G401.6 (cell line): ENCODE measurements around the gene SAXO2.
A peak's percentile ranks its signal among the peaks of the same experiment; 100 is the strongest.
"Not testable (repeated sequence)": the region's sequence is repeated elsewhere in the genome, so short reads cannot be mapped to it uniquely, and the experiment has no call there.

Experiments
- FAIRE-seq: peaks from 2 replicates; lab custom pipeline; 2012; peaks lifted over from hg19 to GRCh38; lab: Jason Lieb, UNC

The SAXO2 gene, protein sequence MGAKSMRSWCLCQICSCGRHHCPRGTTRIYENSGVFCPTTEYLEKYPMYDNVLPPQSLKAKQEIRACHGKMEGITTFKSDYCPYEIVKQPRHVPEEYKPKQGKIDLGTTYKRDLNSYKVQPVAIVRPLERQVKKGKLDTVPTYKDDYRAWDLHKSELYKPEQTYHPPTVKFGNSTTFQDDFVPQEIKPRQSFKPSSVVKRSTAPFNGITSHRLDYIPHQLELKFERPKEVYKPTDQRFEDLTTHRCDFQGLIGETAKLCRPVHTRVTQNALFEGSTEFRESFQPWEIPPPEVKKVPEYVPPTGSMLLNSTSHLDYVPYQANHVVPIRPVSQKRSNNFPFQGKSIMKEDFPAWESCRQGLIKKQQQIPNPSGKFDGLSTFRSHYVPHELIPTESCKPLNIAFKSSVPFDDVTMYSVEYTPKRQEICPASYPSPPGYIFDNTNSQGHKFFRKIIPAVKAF

DNA sequence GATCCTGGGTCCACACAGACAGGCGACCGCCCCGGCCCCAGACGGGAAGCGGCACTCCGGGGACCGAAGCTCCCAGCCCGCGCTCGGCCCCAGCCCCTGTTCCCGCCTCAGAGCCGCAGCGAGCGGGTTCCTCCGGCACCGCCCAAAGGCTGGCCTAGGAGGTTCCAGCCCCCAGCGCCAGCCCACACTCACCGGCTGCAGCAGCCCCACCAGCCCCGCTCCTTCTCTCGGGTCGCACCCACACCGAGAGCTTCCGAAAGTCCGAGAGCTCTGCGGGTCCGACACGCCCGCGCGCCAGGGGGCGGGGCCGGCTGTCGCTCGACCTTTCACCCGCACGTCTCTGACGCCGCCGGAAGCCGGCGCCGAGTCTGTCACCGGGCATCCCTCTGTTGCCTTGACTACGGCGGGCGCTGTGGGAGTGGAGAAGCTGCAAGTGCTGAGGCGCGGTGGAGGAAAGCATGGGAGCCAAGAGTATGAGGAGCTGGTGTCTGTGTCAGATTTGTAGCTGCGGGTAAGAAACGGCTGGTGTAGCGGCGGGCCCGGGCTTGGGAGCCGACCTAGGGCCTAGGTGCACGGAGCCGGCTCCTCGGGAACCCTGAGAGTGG, at the start of gene SAXO2, which contains the start of gene EFL1:
SAXO2 (plus strand) TSS at position 397 of the 605 bp plus-strand sequence; CDS start at position 459, 62 bp downstream.
EFL1 (minus strand) TSS at position 313 of the 605 bp plus-strand sequence. CDS start 956 bp downstream, outside the sequence.
- peak; percentile 76 for FAIRE-seq

- FAIRE-seq = peak; percentile 13
Observed at GRCh38 chr15:82216092-82216491, 46.5 kb upstream of the SAXO2 start.

DNA sequence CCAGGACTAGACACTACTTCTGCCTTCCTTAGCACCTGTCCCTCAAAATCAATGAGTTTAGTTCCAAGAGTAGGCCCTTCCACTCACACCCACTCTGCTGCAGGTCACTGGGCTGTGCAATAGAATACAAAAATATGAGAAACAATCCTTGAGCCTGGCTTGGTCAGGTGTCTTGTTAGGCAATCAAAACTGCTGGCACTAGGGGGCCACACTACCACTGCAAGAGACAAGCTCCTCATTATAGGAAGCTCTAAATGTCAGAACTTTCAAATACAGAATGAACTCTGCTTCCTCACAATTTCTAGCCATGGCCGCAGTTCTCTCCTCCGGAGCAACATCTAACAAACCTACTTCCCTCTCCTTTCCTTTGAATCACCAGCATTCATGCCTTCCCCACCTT, 41.1 kb upstream of the SAXO2 start:
- FAIRE-seq = not testable (repeated sequence)

- no peak for FAIRE-seq
Observed at GRCh38 chr15:82228750-82229149, 33.9 kb upstream of the SAXO2 start.

GRCh38 chr15:82231233-82231632, 31.4 kb upstream of the SAXO2 start:
- FAIRE-seq = no peak

DNA sequence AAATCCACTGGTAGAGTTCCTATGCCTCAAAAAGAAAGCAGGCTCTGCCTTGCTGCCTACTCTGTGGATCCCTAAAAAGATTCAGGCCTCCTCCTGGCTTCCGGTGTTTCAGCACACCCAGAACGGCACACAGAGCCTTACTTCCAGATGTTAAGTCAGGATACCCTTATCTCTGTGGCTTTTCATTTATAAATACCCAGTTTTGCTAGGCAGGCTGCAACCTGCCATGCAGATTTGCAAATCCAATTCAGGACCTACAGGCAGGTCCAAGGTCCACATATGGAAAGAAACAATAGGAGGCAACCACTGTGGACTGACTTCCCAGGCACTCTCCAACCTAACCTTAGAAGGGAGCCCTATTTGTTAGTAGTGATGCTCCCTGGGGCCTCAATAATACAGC, 30.8 kb upstream of the SAXO2 start:
- FAIRE-seq = no peak

DNA sequence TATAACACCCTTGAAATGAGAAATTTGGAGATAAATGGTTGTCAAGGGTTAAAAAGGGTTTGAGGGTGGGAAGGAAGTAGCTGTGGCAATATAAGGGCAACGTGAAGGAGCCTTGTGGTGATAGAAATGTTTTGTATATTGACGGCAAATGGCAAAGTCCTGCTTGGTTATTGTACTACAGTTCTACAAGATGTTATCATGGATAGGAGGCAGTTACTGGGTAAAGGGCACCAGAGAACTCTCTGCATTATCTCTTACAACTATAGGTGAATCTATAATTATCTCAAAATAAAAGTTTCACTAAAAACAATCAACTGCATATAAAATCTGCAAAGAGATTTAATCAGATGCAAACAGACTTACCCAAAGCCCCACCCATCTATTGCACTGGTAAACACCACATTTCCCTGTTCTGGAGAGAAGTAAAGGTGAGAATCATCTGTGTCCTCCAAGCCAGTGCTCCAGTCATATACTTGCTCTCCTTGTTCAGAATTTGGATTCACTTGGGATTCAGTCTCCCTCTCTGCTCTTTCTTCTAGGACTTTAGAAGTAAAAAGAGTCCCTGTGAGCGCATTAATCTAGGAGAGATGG, 24.6 kb upstream of the SAXO2 start:
- FAIRE-seq = not testable (repeated sequence)

- FAIRE-seq = no peak
Observed at GRCh38 chr15:82239685-82240391, 22.8 kb upstream of the SAXO2 start.

GRCh38 chr15:82241836-82242499, 20.6 kb upstream of the SAXO2 start:
- not testable (repeated sequence) for FAIRE-seq

- not testable (repeated sequence) for FAIRE-seq
Observed at GRCh38 chr15:82243644-82244043, 19.0 kb upstream of the SAXO2 start.

- not testable (repeated sequence) for FAIRE-seq
Observed at GRCh38 chr15:82245956-82246355, 16.7 kb upstream of the SAXO2 start.

- not testable (repeated sequence) for FAIRE-seq
Observed at GRCh38 chr15:82248261-82248660, 14.4 kb upstream of the SAXO2 start.

GRCh38 chr15:82261566-82262421, 824 bp upstream of the SAXO2 start:
- not testable (repeated sequence) for FAIRE-seq

DNA sequence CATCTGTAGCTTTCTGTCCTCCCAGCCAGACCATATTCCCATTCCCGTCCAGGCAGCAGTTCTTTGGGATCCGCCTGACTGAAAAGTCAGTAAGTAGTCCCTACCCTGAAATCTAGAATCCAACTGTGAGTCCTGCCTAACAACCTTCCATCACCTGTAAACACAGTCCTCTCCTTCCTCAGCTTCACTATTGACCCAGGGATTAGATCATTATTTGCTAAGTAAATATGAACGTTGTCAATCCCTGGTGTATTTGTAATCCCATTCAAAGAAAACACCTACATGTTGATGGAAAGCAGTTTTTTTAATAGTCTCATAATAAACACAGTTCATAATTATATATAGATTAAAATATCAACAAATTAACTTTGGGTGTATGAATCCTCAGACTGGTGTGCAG, 732 bp downstream of the SAXO2 start:
- FAIRE-seq = no peak

GRCh38 chr15:82267137-82267536, 4.5 kb downstream of the SAXO2 start:
- FAIRE-seq = not testable (repeated sequence)

DNA sequence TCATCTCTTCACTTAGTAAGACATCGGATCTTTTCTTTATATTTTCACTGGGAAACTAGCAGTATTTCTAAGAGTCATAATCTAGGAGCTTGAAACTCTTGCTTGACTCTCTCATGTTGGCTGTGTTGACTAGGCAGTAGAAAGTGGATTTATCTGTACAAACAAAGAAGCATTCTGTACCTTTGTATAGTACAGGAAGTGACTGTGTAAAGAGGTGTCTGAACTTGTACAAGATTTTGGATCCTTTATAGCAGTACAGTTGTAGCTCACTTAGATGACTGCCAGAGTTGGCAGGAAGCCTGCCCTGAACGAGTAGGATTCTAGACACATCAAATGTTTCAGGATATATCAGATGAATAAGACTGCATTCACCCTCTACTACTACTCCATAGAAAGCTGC, 5.8 kb downstream of the SAXO2 start:
- FAIRE-seq = not testable (repeated sequence)

GRCh38 chr15:82272154-82272553, 9.5 kb downstream of the SAXO2 start:
- no peak for FAIRE-seq

DNA sequence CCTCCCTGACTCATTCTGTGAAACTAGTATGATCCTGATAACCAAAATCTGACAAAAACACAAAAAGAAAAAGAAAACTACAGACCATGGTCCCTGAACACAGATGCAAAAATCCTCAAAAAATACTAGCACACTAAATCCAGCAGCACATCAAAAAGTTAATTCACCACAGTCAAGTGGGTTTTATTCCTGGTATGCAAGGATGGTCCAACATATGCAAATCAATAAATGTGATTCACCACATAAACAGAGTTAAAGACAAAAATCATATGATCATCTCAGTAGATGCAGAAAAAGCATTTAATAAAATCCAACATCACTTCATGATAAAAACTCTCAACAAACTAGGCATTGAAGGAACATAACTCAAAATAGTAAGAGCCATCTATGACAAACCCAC, 12.8 kb downstream of the SAXO2 start:
- no peak for FAIRE-seq

GRCh38 chr15:82281276-82281675, 18.7 kb downstream of the SAXO2 start:
- FAIRE-seq = peak; percentile 92

GRCh38 chr15:82282386-82282785, 19.8 kb downstream of the SAXO2 start:
- FAIRE-seq = not testable (repeated sequence)

- FAIRE-seq = not testable (repeated sequence)
Observed at GRCh38 chr15:82284381-82284780, 21.8 kb downstream of the SAXO2 start.
